ENCODE data around the gene PTTG2.

DNA sequence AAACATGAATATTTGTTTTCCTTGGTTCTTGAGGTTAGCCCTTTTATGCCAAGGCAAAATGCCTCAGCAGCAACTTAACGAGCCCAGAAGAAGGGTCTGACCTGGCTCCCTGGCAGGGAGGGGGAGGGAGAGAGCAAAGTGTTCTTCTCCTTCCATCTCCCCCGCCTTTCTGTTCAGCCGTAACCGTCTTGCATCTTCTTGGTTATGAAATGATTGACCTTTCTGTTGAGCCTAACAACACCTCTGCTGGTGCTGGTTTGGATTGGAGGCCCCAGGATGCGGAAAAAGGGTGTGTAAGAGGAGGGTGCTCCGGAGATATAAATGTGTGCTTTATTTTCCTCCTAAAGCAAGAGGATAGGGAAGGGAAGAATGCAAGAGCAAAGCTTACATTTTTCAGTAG, 44.7 kb downstream of the PTTG2 start:
- TF ChIP-seq, protein P1, sequence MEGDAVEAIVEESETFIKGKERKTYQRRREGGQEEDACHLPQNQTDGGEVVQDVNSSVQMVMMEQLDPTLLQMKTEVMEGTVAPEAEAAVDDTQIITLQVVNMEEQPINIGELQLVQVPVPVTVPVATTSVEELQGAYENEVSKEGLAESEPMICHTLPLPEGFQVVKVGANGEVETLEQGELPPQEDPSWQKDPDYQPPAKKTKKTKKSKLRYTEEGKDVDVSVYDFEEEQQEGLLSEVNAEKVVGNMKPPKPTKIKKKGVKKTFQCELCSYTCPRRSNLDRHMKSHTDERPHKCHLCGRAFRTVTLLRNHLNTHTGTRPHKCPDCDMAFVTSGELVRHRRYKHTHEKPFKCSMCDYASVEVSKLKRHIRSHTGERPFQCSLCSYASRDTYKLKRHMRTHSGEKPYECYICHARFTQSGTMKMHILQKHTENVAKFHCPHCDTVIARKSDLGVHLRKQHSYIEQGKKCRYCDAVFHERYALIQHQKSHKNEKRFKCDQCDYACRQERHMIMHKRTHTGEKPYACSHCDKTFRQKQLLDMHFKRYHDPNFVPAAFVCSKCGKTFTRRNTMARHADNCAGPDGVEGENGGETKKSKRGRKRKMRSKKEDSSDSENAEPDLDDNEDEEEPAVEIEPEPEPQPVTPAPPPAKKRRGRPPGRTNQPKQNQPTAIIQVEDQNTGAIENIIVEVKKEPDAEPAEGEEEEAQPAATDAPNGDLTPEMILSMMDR (IDR thresholded peaks at IDR 0.05; ENCODE audit: poor library complexity): no peak
- TF ChIP-seq EZH2phosphoT487 (IDR thresholded peaks at IDR 0.05; ENCODE audit: low read depth, severe bottlenecking, unreplicated experiment) (no peak), EZH2 (IDR thresholded peaks at IDR 0.05; ENCODE audit: borderline replicate concordance) (no peak)
